Suprapubic skin (tissue), 4 donors: ENCODE data around the gene SERINC5.
"Not testable (repeated sequence)": the region's sequence is repeated elsewhere in the genome, so short reads cannot be mapped to it uniquely, and the experiment has no call there.

Experiments
- CTCF ChIP-seq, 2 donors: fragments of 200-600 bp in 1 of 2; fragments of 450-650 bp in 1 of 2; sonication (generic) in 1 of 2; IDR thresholded peaks; one replicate each; pipeline ENCODE4 v1.5.1; 2016 to 2019; ENCODE audit warnings: antibody characterized with exemption in 2 of 2, mild to moderate bottlenecking in 1 of 2, moderate library complexity in 1 of 2
- EP300 ChIP-seq: sonication (generic); formaldehyde crosslinking; IDR thresholded peaks from one replicate; pipeline ENCODE4 v1.6.1; 2017; ENCODE audit warnings: antibody characterized with exemption
- POLR2A ChIP-seq, 2 donors: fragments of 450-650 bp; IDR thresholded peaks; one replicate each; pipeline ENCODE4 v1.6.1; 2017; ENCODE audit warnings: antibody characterized with exemption in 2 of 2, mild to moderate bottlenecking in 2 of 2, moderate library complexity in 2 of 2
- POLR2AphosphoS5 ChIP-seq, 3 donors: sonication (generic); formaldehyde crosslinking; IDR thresholded peaks; one replicate each; pipeline ENCODE4 v1.6.1; 2017; ENCODE audit warnings: antibody characterized with exemption in 3 of 3

DNA sequence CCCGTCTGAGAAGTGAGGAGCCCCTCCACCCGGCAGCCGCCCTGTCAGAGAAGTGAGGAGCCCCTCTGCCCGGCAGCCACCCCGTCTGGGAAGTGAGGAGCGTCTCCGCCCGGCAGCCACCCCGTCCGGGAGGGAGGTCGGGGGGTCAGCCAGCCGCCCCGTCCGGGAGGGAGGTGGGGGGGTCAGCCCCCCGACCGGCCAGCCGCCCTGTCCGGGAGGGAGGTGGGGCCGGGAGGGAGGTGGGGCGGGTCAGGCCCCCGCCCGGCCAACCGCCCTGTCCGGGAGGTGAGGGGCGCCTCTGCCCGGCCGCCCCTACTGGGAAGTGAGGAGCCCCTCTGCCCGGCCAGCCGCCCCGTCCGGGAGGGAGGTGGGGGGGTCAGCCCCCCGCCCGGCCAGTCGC lies 45.5 kb upstream of the SERINC5 start:
- not testable (repeated sequence) for TF ChIP-seq POLR2A (IDR thresholded peaks at IDR 0.05); EP300; CTCF (IDR thresholded peaks at IDR 0.05); POLR2AphosphoS5 (IDR thresholded peaks at IDR 0.05)
